Liver (tissue), 9 donors: Measurements from ENCODE around the gene IRGQ. TPM values are rescaled to one million over a fixed set of nuclear protein-coding genes. Genes with fewer than 3 reads are reported as not detected.

ENCODE experiments used
- DNase-seq: peaks from one replicate; pipeline ENCODE4 v3.0.0-alpha.2; 2017; ENCODE audit warnings: low spot score
- H3K27ac ChIP-seq, 2 donors: one replicate each; pipeline ENCODE4 v1.7.0; 2013; ENCODE audit warnings: inconsistent platforms in 2 of 2, low read length in 2 of 2, control low read depth in 1 of 2, low read depth in 1 of 2, mild to moderate bottlenecking in 1 of 2
- H3K27me3 ChIP-seq, 4 donors: one replicate each; pipeline versions ENCODE4 v1.6.1 to v1.7.0; 2013; ENCODE audit warnings: low read length in 3 of 4, inconsistent platforms in 1 of 4, mild to moderate bottlenecking in 1 of 4, moderate library complexity in 1 of 4; ENCODE audit not compliant: control insufficient read depth in 4 of 4, insufficient read depth in 4 of 4
- H3K36me3 ChIP-seq, 4 donors: one replicate each; pipeline versions ENCODE4 v1.6.1 to v1.7.0; 2013; ENCODE audit warnings: low read length in 3 of 4, mild to moderate bottlenecking in 3 of 4, low read depth in 1 of 4, moderate library complexity in 1 of 4; ENCODE audit not compliant: control insufficient read depth in 4 of 4, insufficient read depth in 3 of 4
- H3K4me1 ChIP-seq, 4 donors: one replicate each; pipeline versions ENCODE4 v1.6.1 to v1.7.0; 2013; ENCODE audit warnings: low read length in 3 of 4, mild to moderate bottlenecking in 3 of 4, moderate library complexity in 1 of 4; ENCODE audit not compliant: control insufficient read depth in 4 of 4, insufficient read depth in 4 of 4
- H3K4me3 ChIP-seq, 3 donors: one replicate each; pipeline versions ENCODE4 v1.6.1 to v1.7.0; 2013; ENCODE audit warnings: low read length in 3 of 3, control low read depth in 1 of 3, low read depth in 1 of 3, mild to moderate bottlenecking in 1 of 3
- H3K9ac ChIP-seq, 2 donors: one replicate each; pipeline ENCODE4 v1.7.0; 2013; ENCODE audit warnings: low read length in 2 of 2, mild to moderate bottlenecking in 2 of 2, moderate library complexity in 2 of 2, control low read depth in 1 of 2, low read depth in 1 of 2
- H3K9me3 ChIP-seq, 4 donors: one replicate each; pipeline versions ENCODE4 v1.6.1 to v1.7.0; 2013; ENCODE audit warnings: low read length in 3 of 4; ENCODE audit not compliant: control insufficient read depth in 4 of 4
- ATF3 ChIP-seq: IDR thresholded peaks from 2 replicates; pipeline ENCODE4 v1.6.1; 2016; ENCODE audit warnings: antibody characterized with exemption
- CTCF ChIP-seq: fragments of 150-350 bp; IDR thresholded peaks from 2 replicates; pipeline ENCODE4 v1.5.1; 2017; ENCODE audit warnings: improper control_type of control experiment, low read depth, low read length; ENCODE audit not compliant: missing input control
- EGR1 ChIP-seq, 2 donors: IDR thresholded peaks; 2 replicates each; pipeline ENCODE4 v1.6.1; 2016 to 2018; ENCODE audit warnings: antibody characterized with exemption in 2 of 2, low read depth in 2 of 2
- FOXA1 ChIP-seq: IDR thresholded peaks from 2 replicates; pipeline ENCODE4 v1.6.1; 2016; ENCODE audit warnings: antibody characterized with exemption
- FOXA2 ChIP-seq: IDR thresholded peaks from 2 replicates; pipeline ENCODE4 v1.6.1; 2016; ENCODE audit warnings: antibody characterized with exemption
- GABPA ChIP-seq, 2 donors: IDR thresholded peaks in 1 of 2; conservative IDR thresholded peaks in 1 of 2; 2 replicates each; pipeline ENCODE4 v1.6.1; 2016; ENCODE audit warnings: antibody characterized with exemption in 2 of 2, mild to moderate bottlenecking in 1 of 2, moderate library complexity in 1 of 2
- HNF4A ChIP-seq, 2 donors: conservative IDR thresholded peaks; 2 replicates each; pipeline ENCODE4 v1.6.1; 2016; ENCODE audit warnings: antibody characterized with exemption in 2 of 2, mild to moderate bottlenecking in 2 of 2
- HNF4G ChIP-seq: IDR thresholded peaks from 2 replicates; pipeline ENCODE4 v1.6.1; 2016; ENCODE audit warnings: antibody characterized with exemption
- JUND ChIP-seq, 2 donors: IDR thresholded peaks; 2 replicates each; pipeline ENCODE4 v1.6.1; 2016; ENCODE audit warnings: antibody characterized with exemption in 2 of 2
- MAX ChIP-seq: IDR thresholded peaks from 2 replicates; pipeline ENCODE4 v1.6.1; 2016; ENCODE audit warnings: antibody characterized with exemption
- NR2F2 ChIP-seq: IDR thresholded peaks from 2 replicates; pipeline ENCODE4 v1.6.1; 2016; ENCODE audit warnings: antibody characterized with exemption
- REST ChIP-seq: IDR thresholded peaks from 2 replicates; pipeline ENCODE4 v1.6.1; 2016; ENCODE audit warnings: antibody characterized with exemption, mild to moderate bottlenecking
- RXRA ChIP-seq, 2 donors: IDR thresholded peaks; 2 replicates each; pipeline ENCODE4 v1.6.1; 2017 to 2018; ENCODE audit warnings: antibody characterized with exemption in 2 of 2, mild to moderate bottlenecking in 1 of 2
- SP1 ChIP-seq: IDR thresholded peaks from 2 replicates; pipeline ENCODE4 v1.6.1; 2018; ENCODE audit warnings: antibody characterized with exemption, mild to moderate bottlenecking
- TAF1 ChIP-seq: conservative IDR thresholded peaks from 2 replicates; pipeline ENCODE4 v1.6.1; 2016; ENCODE audit warnings: antibody characterized with exemption, mild to moderate bottlenecking
- ZBTB33 ChIP-seq: IDR thresholded peaks from 2 replicates; pipeline ENCODE4 v1.6.1; 2016; ENCODE audit warnings: antibody characterized with exemption
- WGBS: extraction: QIAGEN DNeasy Blood & Tissue Kit; methylation state at CpG from one replicate; pipeline ENCODE4 v1.1.7; 2013; 5-methylcytosine and 5-hydroxymethylcytosine counted together
- polyA plus RNA-seq, 2 donors: library from polyadenylated mRNA; stranded (reverse) in 1 of 2; unstranded in 1 of 2; fragments of 200-250 nt in 1 of 2; fragments of >200 nt in 1 of 2; fragmentation: Nextera tagmentation in 1 of 2; extraction: Ambion mirVana in 1 of 2; gene quantifications; one replicate each; pipeline versions ENCODE4 v1.2.1 to v1.2.3, GENCODE V29; 2013 to 2015
- total RNA-seq, 2 donors: library from RNA; depleted of rRNA; stranded (reverse); fragments of >200 nt; gene quantifications; one replicate each; pipeline ENCODE4 v1.2.3, GENCODE V29; 2014
- donor health status: healthy.
- donor health status: healthy.
- donor health status: healthy.
- donor health status: healthy.
- donor health status: healthy.

The IRGQ gene
- total and polyA plus RNA-seq, 4 donors, result 2.8 to 15.5 (median 5.2) TPM

- H3K36me3 ChIP-seq, result peaks cover 8 to 30% (median 14%) of the 10 kb centered on the region in 4 donors
- no peak overlapping the region for H3K4me3 ChIP-seq
- no peaks in the 10 kb centered on the region for H3K4me1 ChIP-seq
- no peak overlapping the region for H3K9ac ChIP-seq
- no peaks in the 10 kb centered on the region for H3K27me3 ChIP-seq
- 93% methylated on average over 23 of the region's 23 CpGs for WGBS
- no peaks in the 10 kb centered on the region for H3K9me3 ChIP-seq
- no peak for DNase-seq
- TF ChIP-seq REST, result no peak
- TF ChIP-seq EGR1 (IDR thresholded peaks at IDR 0.05; ENCODE audit: low read depth in 2 of 2), result no peak
- TF ChIP-seq ZBTB33, result no peak
- no peak for TF ChIP-seq FOXA1
- TF ChIP-seq ATF3, result no peak
- TF ChIP-seq CTCF, result no peak
- no peak for TF ChIP-seq GABPA (IDR thresholded peaks at IDR 0.05 in 1 of 2, conservative IDR thresholded peaks at IDR 0.05 in 1 of 2)
- TF ChIP-seq HNF4A (conservative IDR thresholded peaks at IDR 0.05), result no peak
- TF ChIP-seq TAF1, result no peak
- no peak for TF ChIP-seq RXRA (IDR thresholded peaks at IDR 0.05)
- TF ChIP-seq MAX, result no peak
- no peak for TF ChIP-seq JUND (IDR thresholded peaks at IDR 0.05)
- no peak for TF ChIP-seq HNF4G
- H3K27ac ChIP-seq, result no peak overlapping the region
Observed at GRCh38 chr19:43551399-43552197, 44.3 kb downstream of the IRGQ start.

- 92% methylated on average over 2 of the region's 2 CpGs for WGBS
- H3K4me1 ChIP-seq, result no peaks in the 10 kb centered on the region
- TF ChIP-seq HNF4A (conservative IDR thresholded peaks at IDR 0.05) (no peak), CTCF (no peak), MAX (no peak), REST (no peak), TAF1 (no peak), SP1 (no peak), NR2F2 (no peak), FOXA2 (no peak), JUND (IDR thresholded peaks at IDR 0.05) (no peak), HNF4G (no peak)
Observed at GRCh38 chr19:43548706-43549105, 47.2 kb downstream of the IRGQ start.

More at GRCh38 chr19:43548706-43549105, 47.2 kb downstream of the IRGQ start:
- Histone ChIP-seq H3K9ac (no peak overlapping the region), H3K9me3 (no peaks in the 10 kb centered on the region), H3K27me3 (no peaks in the 10 kb centered on the region), H3K27ac (no peak overlapping the region), H3K36me3 (peaks cover 8 to 35% (median 16%) of the 10 kb centered on the region in 4 donors), H3K4me3 (no peak overlapping the region)
- no peak for DNase-seq
